Neuronal stem cell (in vitro differentiated cells): ENCODE data around the gene DTNA.

ENCODE experiments used
- DNase-seq: peaks from one replicate; pipeline ENCODE4 v3.0.0-alpha.2; 2013; ENCODE audit warnings: low spot score
- H2AFZ ChIP-seq: one replicate; pipeline ENCODE4 v1.6.1; 2013; ENCODE audit warnings: mild to moderate bottlenecking, low read length, inconsistent platforms
- H2AK5ac ChIP-seq: 2 replicates; pipeline ENCODE4 v1.6.1; 2013; ENCODE audit warnings: low read depth, mild to moderate bottlenecking, inconsistent platforms, low read length, moderate library complexity, mixed read lengths
- H2BK120ac ChIP-seq: 2 replicates; pipeline ENCODE4 v1.6.1; 2013; ENCODE audit warnings: low read depth, mild to moderate bottlenecking, inconsistent platforms, low read length, moderate library complexity, mixed read lengths
- H2BK12ac ChIP-seq: one replicate; pipeline ENCODE4 v1.6.1; 2013; ENCODE audit warnings: low read length, inconsistent platforms
- H2BK15ac ChIP-seq: 2 replicates; pipeline ENCODE4 v1.6.1; 2013; ENCODE audit warnings: mild to moderate bottlenecking, low read length, inconsistent platforms, mixed read lengths
- H2BK5ac ChIP-seq: one replicate; pipeline ENCODE4 v1.6.1; 2013; ENCODE audit warnings: inconsistent platforms, mild to moderate bottlenecking, low read length, moderate library complexity
- H3K14ac ChIP-seq: one replicate; pipeline ENCODE4 v1.6.1; 2013; ENCODE audit warnings: low read length, inconsistent platforms
- H3K18ac ChIP-seq: 2 replicates; pipeline ENCODE4 v1.6.1; 2013; ENCODE audit warnings: low read length, inconsistent platforms
- H3K23ac ChIP-seq: 2 replicates; pipeline ENCODE4 v1.6.1; 2013; ENCODE audit warnings: low read depth, mild to moderate bottlenecking, mixed read lengths, low read length, inconsistent platforms; ENCODE audit not compliant: poor library complexity
- H3K27ac ChIP-seq: replicated peaks from 3 replicates; pipeline ENCODE4 v1.5.1; 2013; ENCODE audit warnings: low read length, inconsistent platforms
- H3K27me3 ChIP-seq, 3 experiments: 2 replicates each; pipeline ENCODE4 v1.6.1; 2013; ENCODE audit warnings: low read length in 3 of 3, mild to moderate bottlenecking in 2 of 3, inconsistent platforms in 1 of 3, low read depth in 1 of 3, mixed read lengths in 1 of 3, moderate library complexity in 1 of 3; ENCODE audit not compliant: control insufficient read depth in 3 of 3, insufficient read depth in 3 of 3
- H3K36me3 ChIP-seq, 2 donors: replicated peaks in 1 of 2; 2 replicates each; pipeline ENCODE4 v1.6.1; 2013; ENCODE audit warnings: low read length in 2 of 2; ENCODE audit not compliant: control insufficient read depth in 2 of 2, insufficient read depth in 2 of 2
- H3K4ac ChIP-seq: 2 replicates; pipeline ENCODE4 v1.6.1; 2013; ENCODE audit warnings: inconsistent platforms, mild to moderate bottlenecking, low read length, moderate library complexity
- H3K4me1 ChIP-seq, 2 donors: 1 replicate in 1 of 2; 2 replicates in 1 of 2; pipeline ENCODE4 v1.6.1; 2013; ENCODE audit warnings: low read length in 2 of 2, low read depth in 1 of 2; ENCODE audit not compliant: control insufficient read depth in 2 of 2, insufficient read depth in 1 of 2
- H3K4me2 ChIP-seq: one replicate; pipeline ENCODE4 v1.6.1; 2013; ENCODE audit warnings: mild to moderate bottlenecking, low read length, inconsistent platforms; ENCODE audit not compliant: insufficient read depth, poor library complexity, severe bottlenecking
- H3K4me3 ChIP-seq, 2 donors: 2 replicates each; pipeline ENCODE4 v1.5.1; 2013; ENCODE audit warnings: low read length in 2 of 2, mild to moderate bottlenecking in 2 of 2, inconsistent platforms in 1 of 2, moderate library complexity in 1 of 2
- H3K79me1 ChIP-seq: one replicate; pipeline ENCODE4 v1.6.1; 2013; ENCODE audit warnings: low read depth, mild to moderate bottlenecking, inconsistent platforms, low read length, moderate library complexity
- H3K9ac ChIP-seq: one replicate; pipeline ENCODE4 v1.6.1; 2013; ENCODE audit warnings: mild to moderate bottlenecking, low read depth, low read length, inconsistent platforms; ENCODE audit not compliant: poor library complexity
- H3K9me3 ChIP-seq, 2 donors: replicated peaks in 1 of 2; 2 replicates each; pipeline versions ENCODE3 to v1.6.1; 2013; ENCODE audit warnings: low read length in 2 of 2, mild to moderate bottlenecking in 2 of 2, inconsistent platforms in 1 of 2, low read depth in 1 of 2, mixed read lengths in 1 of 2, moderate library complexity in 1 of 2; ENCODE audit not compliant: control insufficient read depth in 2 of 2, insufficient read depth in 1 of 2
- H4K8ac ChIP-seq: one replicate; pipeline ENCODE4 v1.6.1; 2013; ENCODE audit warnings: low read depth, mild to moderate bottlenecking, inconsistent platforms, low read length, moderate library complexity
- H4K91ac ChIP-seq: one replicate; pipeline ENCODE4 v1.6.1; 2013; ENCODE audit warnings: low read length, low read depth, mild to moderate bottlenecking, inconsistent platforms; ENCODE audit not compliant: poor library complexity
- WGBS, 2 donors: extraction: QIAGEN DNeasy Blood & Tissue Kit; methylation state at CpG; one replicate each; pipeline ENCODE4 v1.1.7; 2013; ENCODE audit warnings: missing lambda C conversion rate in 2 of 2, mixed read lengths in 1 of 2; ENCODE audit not compliant: insufficient read length in 2 of 2, insufficient replicate concordance in 1 of 2; ENCODE audit errors: extremely low coverage in 2 of 2; 5-methylcytosine and 5-hydroxymethylcytosine counted together

Gene DTNA

DNA sequence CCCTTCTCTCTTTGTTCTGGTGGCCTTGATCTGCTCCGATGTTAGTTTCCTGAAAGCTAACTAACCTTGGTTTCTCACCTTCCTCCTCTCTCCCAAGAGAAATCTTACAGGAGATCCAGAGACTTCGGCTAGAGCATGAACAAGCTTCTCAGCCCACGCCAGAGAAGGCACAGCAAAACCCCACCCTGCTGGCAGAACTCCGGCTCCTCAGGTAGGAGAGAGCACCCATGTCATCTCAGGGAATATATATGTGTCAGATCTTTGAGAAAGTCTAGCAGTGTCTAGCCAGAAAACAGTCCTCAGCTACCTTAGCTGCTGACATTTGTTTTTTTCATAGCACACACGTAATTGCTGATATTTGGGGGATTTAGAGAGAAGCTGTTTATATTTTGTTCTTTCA, 148.1 kb downstream of the DTNA start:
- Histone ChIP-seq H2BK12ac (no peak overlapping the region), H4K91ac (no peak overlapping the region), H3K23ac (no peak overlapping the region), H3K27ac (no peak overlapping the region), H3K9ac (no peak overlapping the region), H3K4ac (no peak overlapping the region), H3K4me2 (no peak overlapping the region), H3K4me3 (no peak overlapping the region), H3K9me3 (no peaks in the 10 kb centered on the region), H3K18ac (no peak overlapping the region), H2BK15ac (no peak overlapping the region), H3K4me1 (peaks cover 2 to 7% of the 10 kb centered on the region in 2 donors), H3K14ac (no peak overlapping the region), H3K36me3 (peaks cover 0 to 6% of the 10 kb centered on the region in 2 donors), H2AK5ac (no peak overlapping the region), H2AFZ (no peak overlapping the region), H2BK120ac (no peak overlapping the region), H3K27me3 (no peaks in the 10 kb centered on the region), H3K79me1 (no peaks in the 10 kb centered on the region), H2BK5ac (no peak overlapping the region), H4K8ac (no peak overlapping the region)
- no CpG with 5 or more reads among the region's 5 CpGs for WGBS, 2 donors
- DNase-seq, result no peak

DNA sequence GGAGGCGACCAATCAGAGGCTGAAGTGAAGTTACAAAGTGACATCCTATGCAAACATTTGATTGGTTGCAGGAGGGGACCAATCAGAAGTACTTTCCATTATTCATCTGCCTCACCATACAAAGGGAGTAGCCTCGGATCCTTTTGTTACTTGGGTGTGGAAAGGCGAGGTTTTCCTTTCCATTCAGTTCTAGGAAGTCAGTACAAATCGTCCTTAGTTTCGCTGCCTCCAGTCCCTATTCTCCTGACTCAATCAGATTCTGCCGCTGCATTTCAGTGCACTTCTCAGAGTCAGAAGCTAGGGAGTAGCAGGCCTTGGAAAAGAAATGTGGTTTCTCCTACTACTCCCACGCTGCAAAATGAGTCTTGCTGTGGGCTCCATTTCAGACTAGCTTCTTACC, 149.4 kb downstream of the DTNA start:
- Histone ChIP-seq H2AFZ (peak overlapping the region; percentile 43), H3K27ac (no peak overlapping the region), H3K9me3 (no peaks in the 10 kb centered on the region), H3K4me1 (peaks cover 2 to 7% of the 10 kb centered on the region in 2 donors), H2AK5ac (no peak overlapping the region), H3K4me2 (no peak overlapping the region), H3K4ac (no peak overlapping the region), H2BK120ac (no peak overlapping the region), H3K14ac (no peak overlapping the region), H4K8ac (no peak overlapping the region), H3K9ac (no peak overlapping the region), H2BK12ac (no peak overlapping the region), H3K23ac (no peak overlapping the region), H3K4me3 (no peak overlapping the region), H3K27me3 (no peaks in the 10 kb centered on the region), H3K18ac (no peak overlapping the region), H3K36me3 (peaks cover 0 to 6% of the 10 kb centered on the region in 2 donors), H4K91ac (no peak overlapping the region), H3K79me1 (no peaks in the 10 kb centered on the region), H2BK5ac (no peak overlapping the region), H2BK15ac (no peak overlapping the region)
- WGBS, 2 donors, result no CpG with 5 or more reads among the region's 7 CpGs
- no peak for DNase-seq

DNA sequence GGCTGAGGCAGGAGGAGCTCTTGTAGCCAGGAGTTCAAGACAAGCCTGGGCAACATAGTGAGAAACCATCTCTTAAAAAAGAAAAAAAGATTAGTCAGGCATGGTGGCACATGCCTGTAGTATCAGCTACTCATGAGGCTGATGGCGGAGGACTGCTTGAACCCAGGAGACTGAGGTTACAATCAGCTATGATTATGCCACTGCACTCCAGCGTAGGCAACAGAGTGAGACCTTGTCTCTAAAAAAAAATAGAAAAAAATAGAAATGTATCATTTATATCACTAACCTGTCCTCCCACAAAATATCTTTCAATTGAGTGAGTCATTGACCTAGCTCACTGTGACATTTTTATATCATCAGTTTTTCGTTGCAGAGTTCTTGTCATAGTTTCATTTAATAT, 152.5 kb downstream of the DTNA start:
- no peak overlapping the region for H4K91ac ChIP-seq

DNA sequence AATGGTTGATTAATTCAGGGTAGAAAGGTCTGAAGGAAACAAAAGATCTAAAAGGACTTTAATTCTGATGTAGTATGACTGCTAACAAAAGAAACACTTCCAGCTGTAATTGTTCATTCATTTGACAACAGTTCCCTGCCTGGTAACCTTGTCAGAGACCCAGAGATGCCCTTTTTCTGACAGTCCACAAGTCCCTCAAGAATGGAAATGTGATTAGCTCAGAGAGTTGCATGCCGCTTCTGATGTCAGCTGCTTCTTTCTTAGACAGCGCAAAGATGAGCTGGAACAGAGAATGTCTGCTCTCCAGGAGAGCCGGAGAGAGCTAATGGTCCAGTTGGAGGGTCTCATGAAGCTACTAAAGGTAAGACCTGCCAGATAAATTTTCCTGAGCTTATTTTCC, 153.6 kb downstream of the DTNA start:
- H4K8ac ChIP-seq, result no peak overlapping the region
- no peak overlapping the region for H3K27ac ChIP-seq
- H3K4ac ChIP-seq, result no peak overlapping the region
- H2BK15ac ChIP-seq, result no peak overlapping the region
- H2AFZ ChIP-seq, result no peak overlapping the region
- H3K9ac ChIP-seq, result no peak overlapping the region
- WGBS, 2 donors, result no CpG with 5 or more reads among the region's 3 CpGs
- no peak overlapping the region for H3K23ac ChIP-seq
- H3K4me3 ChIP-seq, result no peak overlapping the region
- no peaks in the 10 kb centered on the region for H3K79me1 ChIP-seq
- H3K14ac ChIP-seq, result no peak overlapping the region
- no peak overlapping the region for H3K4me2 ChIP-seq
- no peak overlapping the region for H2BK12ac ChIP-seq
- H3K4me1 ChIP-seq, result peaks cover 0 to 2% of the 10 kb centered on the region in 2 donors
- no peak overlapping the region for H4K91ac ChIP-seq
- H2BK120ac ChIP-seq, result no peak overlapping the region
- peaks cover 0 to 7% of the 10 kb centered on the region in 2 donors for H3K36me3 ChIP-seq
- H2AK5ac ChIP-seq, result no peak overlapping the region
- no peak for DNase-seq
- H2BK5ac ChIP-seq, result no peak overlapping the region
- no peaks in the 10 kb centered on the region for H3K9me3 ChIP-seq
- H3K18ac ChIP-seq, result no peak overlapping the region
- no peaks in the 10 kb centered on the region for H3K27me3 ChIP-seq

More for the DNA sequence above, 152.5 kb downstream of the DTNA start:
- Histone ChIP-seq H3K4me1 (peaks cover 0 to 2% of the 10 kb centered on the region in 2 donors), H3K9me3 (no peaks in the 10 kb centered on the region), H3K4me3 (no peak overlapping the region), H3K14ac (no peak overlapping the region), H3K36me3 (peaks cover 0 to 7% of the 10 kb centered on the region in 2 donors), H3K18ac (no peak overlapping the region), H2BK15ac (no peak overlapping the region), H2BK120ac (no peak overlapping the region), H3K9ac (no peak overlapping the region), H3K4me2 (no peak overlapping the region), H3K23ac (no peak overlapping the region), H2AFZ (no peak overlapping the region), H3K27ac (no peak overlapping the region), H2BK5ac (no peak overlapping the region), H3K79me1 (no peaks in the 10 kb centered on the region), H4K8ac (no peak overlapping the region), H2BK12ac (no peak overlapping the region), H2AK5ac (no peak overlapping the region), H3K27me3 (no peaks in the 10 kb centered on the region), H3K4ac (no peak overlapping the region)
- WGBS, 2 donors, result no CpG with 5 or more reads among the region's 3 CpGs
- no peak for DNase-seq
